CD14-positive monocyte (primary cell): ENCODE data around the gene TBC1D2. TPM values are rescaled to one million over a fixed set of nuclear protein-coding genes. Genes with fewer than 3 reads are reported as not detected.
A peak's percentile ranks its signal among the peaks of the same experiment; 100 is the strongest.

Experiments
- DNase-seq, 3 donors: peaks; one replicate each; pipeline ENCODE4 v3.0.0-alpha.2; 2011 to 2022
- H2AFZ ChIP-seq: 2 replicates; pipeline ENCODE4 v1.6.0; 2012; ENCODE audit warnings: mild to moderate bottlenecking, low read depth, low read length, inconsistent platforms; ENCODE audit not compliant: insufficient read depth, poor library complexity, severe bottlenecking
- H3K27ac ChIP-seq, 2 donors: 1 replicate in 1 of 2; 2 replicates in 1 of 2; pipeline ENCODE4 v1.5.1; 2012 to 2013; ENCODE audit warnings: low read length in 2 of 2, control low read depth in 1 of 2, inconsistent platforms in 1 of 2, low read depth in 1 of 2, mild to moderate bottlenecking in 1 of 2
- H3K27me3 ChIP-seq, 2 donors: one replicate each; pipeline versions ENCODE4 v1.6.0 to v1.6.1; 2011 to 2013; ENCODE audit warnings: low read length in 2 of 2; ENCODE audit not compliant: control insufficient read depth in 2 of 2, insufficient read depth in 2 of 2
- H3K36me3 ChIP-seq, 2 donors: replicated peaks in 1 of 2; 1 replicate in 1 of 2; 2 replicates in 1 of 2; pipeline versions ENCODE4 v1.5.1 to v1.6.1; 2012 to 2013; ENCODE audit warnings: low read length in 2 of 2, control low read depth in 1 of 2, inconsistent platforms in 1 of 2, mild to moderate bottlenecking in 1 of 2; ENCODE audit not compliant: insufficient read depth in 2 of 2, control insufficient read depth in 1 of 2
- H3K4me1 ChIP-seq, 2 donors: 1 replicate in 1 of 2; 2 replicates in 1 of 2; pipeline versions ENCODE4 v1.5.1 to v1.6.1; 2012 to 2013; ENCODE audit warnings: low read length in 2 of 2, control low read depth in 1 of 2, inconsistent platforms in 1 of 2, mild to moderate bottlenecking in 1 of 2, moderate library complexity in 1 of 2; ENCODE audit not compliant: insufficient read depth in 2 of 2, control insufficient read depth in 1 of 2
- H3K4me2 ChIP-seq: replicated peaks from 2 replicates; pipeline ENCODE3; 2012; ENCODE audit warnings: low read length, moderate library complexity, mild to moderate bottlenecking; ENCODE audit not compliant: poor library complexity, severe bottlenecking; ENCODE audit errors: extremely low read depth
- H3K4me3 ChIP-seq, 3 experiments: fragments of 200-600 bp in 1 of 3; sonication (generic) in 1 of 3; replicated peaks in 1 of 3; 1 replicate in 2 of 3; 2 replicates in 1 of 3; pipeline ENCODE4 v1.5.1; 2011 to 2013; ENCODE audit warnings: low read length in 3 of 3, mild to moderate bottlenecking in 3 of 3, control low read depth in 2 of 3, low read depth in 2 of 3, inconsistent platforms in 1 of 3, moderate library complexity in 1 of 3
- H3K79me2 ChIP-seq: 2 replicates; pipeline ENCODE4 v1.6.0; 2012; ENCODE audit warnings: mild to moderate bottlenecking, control low read depth, inconsistent platforms, low read length, moderate library complexity; ENCODE audit not compliant: insufficient read depth
- H3K9ac ChIP-seq: 2 replicates; pipeline ENCODE4 v1.6.0; 2017; ENCODE audit warnings: low read length, mild to moderate bottlenecking; ENCODE audit not compliant: insufficient read depth, poor library complexity, severe bottlenecking
- H3K9me3 ChIP-seq, 2 donors: replicated peaks in 1 of 2; 1 replicate in 1 of 2; 2 replicates in 1 of 2; pipeline versions ENCODE4 v1.5.1 to v1.6.1; 2012 to 2013; ENCODE audit warnings: low read length in 2 of 2, control low read depth in 1 of 2; ENCODE audit not compliant: control insufficient read depth in 1 of 2, insufficient read depth in 1 of 2
- H4K20me1 ChIP-seq: 2 replicates; pipeline ENCODE4 v1.6.0; 2012; ENCODE audit warnings: mild to moderate bottlenecking, low read length, control low read depth, moderate library complexity; ENCODE audit not compliant: insufficient read depth
- H3K27ac Mint-ChIP-seq, 7 donors: one replicate each; pipeline ENCODE4 v1.8.0; 2020; ENCODE audit warnings: mild to moderate bottlenecking in 7 of 7, mixed read lengths in 7 of 7, moderate library complexity in 6 of 7, inconsistent platforms in 2 of 7
- H3K27me3 Mint-ChIP-seq, 3 donors: one replicate each; pipeline ENCODE4 v1.8.0; 2021 to 2022; ENCODE audit warnings: low read depth in 3 of 3, mild to moderate bottlenecking in 3 of 3, mixed read lengths in 3 of 3, moderate library complexity in 3 of 3, inconsistent platforms in 1 of 3
- H3K36me3 Mint-ChIP-seq, 2 donors: one replicate each; pipeline ENCODE4 v1.8.0; 2020; ENCODE audit warnings: mixed read lengths in 2 of 2, inconsistent platforms in 1 of 2, mild to moderate bottlenecking in 1 of 2
- H3K4me1 Mint-ChIP-seq: one replicate; pipeline ENCODE4 v1.8.0; 2020; ENCODE audit warnings: mild to moderate bottlenecking, mixed read lengths
- H3K4me3 Mint-ChIP-seq, 2 donors: one replicate each; pipeline ENCODE4 v1.8.0; 2020; ENCODE audit warnings: mild to moderate bottlenecking in 2 of 2, mixed read lengths in 2 of 2, moderate library complexity in 1 of 2
- H3K9me3 Mint-ChIP-seq, 7 donors: one replicate each; pipeline ENCODE4 v1.8.0; 2020 to 2022; ENCODE audit warnings: mixed read lengths in 7 of 7, mild to moderate bottlenecking in 6 of 7, moderate library complexity in 6 of 7, inconsistent platforms in 2 of 7
- WGBS: methylation state at CpG from one replicate; pipeline ENCODE4 v1.1.5; 2013; ENCODE audit warnings: missing lambda C conversion rate; ENCODE audit not compliant: insufficient coverage; 5-methylcytosine and 5-hydroxymethylcytosine counted together
- intact Hi-C, 2 donors: fragments of 100-400 bp; cut with micrococcal nuclease; formaldehyde crosslinking; loops; one replicate each; pipeline versions ENCODE4 v1.15.0 to v1.15.1; 2023
- polyA plus RNA-seq, 3 donors: library from polyadenylated mRNA; depleted of rRNA in 1 of 3; unstranded in 2 of 3; stranded (reverse) in 1 of 3; fragments of 300-500 nt in 2 of 3; fragments of >200 nt in 1 of 3; fragmentation: Illumina TruSeq in 2 of 3; gene quantifications; 1 replicate in 2 of 3; 2 replicates in 1 of 3; pipeline ENCODE4 v1.2.3, GENCODE V29; 2012 to 2021
- TF ChIP-seq, protein P1 (sequence below): fragments of 200-600 bp; IDR thresholded peaks from one replicate; pipeline ENCODE4 v1.8.0; 2022; ENCODE audit warnings: antibody characterized with exemption, mild to moderate bottlenecking

Gene TBC1D2
- polyA plus RNA-seq, 3 donors: 23.2 to 55.7 (median 34.4) TPM

DNA sequence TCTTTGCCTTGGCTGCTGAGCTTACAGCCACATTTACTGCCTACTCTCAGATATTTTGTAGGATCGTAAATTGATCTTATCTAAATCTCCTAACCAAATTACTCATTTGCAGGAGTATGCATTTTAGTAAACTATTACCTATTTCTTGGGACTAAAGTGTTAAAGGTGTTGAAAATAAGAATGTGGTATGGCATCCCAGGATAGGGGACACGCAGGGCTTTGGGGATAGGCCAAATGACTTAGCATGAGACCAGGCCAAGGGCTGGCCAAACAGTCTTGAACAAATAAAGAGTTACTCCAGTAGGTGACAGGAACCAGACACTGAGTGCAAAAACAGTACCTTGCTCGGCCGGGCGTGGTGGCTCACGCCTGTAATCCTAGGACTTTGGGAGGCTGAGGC lies 25.1 kb downstream of the TBC1D2 start:
- 95% methylated on average over 5 of the region's 6 CpGs for WGBS
- Histone ChIP-seq H3K9ac (no peak overlapping the region), H3K36me3 (peaks cover 91 to 100% of the 10 kb centered on the region in 2 donors), H3K27me3 (no peaks in the 10 kb centered on the region), H2AFZ (no peak overlapping the region), H3K27ac (peak overlapping the region in 1 of 2 donors; percentile 52), H3K4me3 (no peak overlapping the region), H4K20me1 (peaks cover 62% of the 10 kb centered on the region), H3K4me1 (no peaks in the 10 kb centered on the region), H3K4me2 (no peak overlapping the region), H3K9me3 (no peaks in the 10 kb centered on the region), H3K79me2 (peaks cover 33% of the 10 kb centered on the region)
- DNase-seq: no peak
- intact Hi-C loops: no loop called here
- H3K4me3 Mint-ChIP-seq: no peak overlapping the region
- H3K4me1 Mint-ChIP-seq: peaks cover 13% of the 10 kb centered on the region
- TF ChIP-seq, protein P1, sequence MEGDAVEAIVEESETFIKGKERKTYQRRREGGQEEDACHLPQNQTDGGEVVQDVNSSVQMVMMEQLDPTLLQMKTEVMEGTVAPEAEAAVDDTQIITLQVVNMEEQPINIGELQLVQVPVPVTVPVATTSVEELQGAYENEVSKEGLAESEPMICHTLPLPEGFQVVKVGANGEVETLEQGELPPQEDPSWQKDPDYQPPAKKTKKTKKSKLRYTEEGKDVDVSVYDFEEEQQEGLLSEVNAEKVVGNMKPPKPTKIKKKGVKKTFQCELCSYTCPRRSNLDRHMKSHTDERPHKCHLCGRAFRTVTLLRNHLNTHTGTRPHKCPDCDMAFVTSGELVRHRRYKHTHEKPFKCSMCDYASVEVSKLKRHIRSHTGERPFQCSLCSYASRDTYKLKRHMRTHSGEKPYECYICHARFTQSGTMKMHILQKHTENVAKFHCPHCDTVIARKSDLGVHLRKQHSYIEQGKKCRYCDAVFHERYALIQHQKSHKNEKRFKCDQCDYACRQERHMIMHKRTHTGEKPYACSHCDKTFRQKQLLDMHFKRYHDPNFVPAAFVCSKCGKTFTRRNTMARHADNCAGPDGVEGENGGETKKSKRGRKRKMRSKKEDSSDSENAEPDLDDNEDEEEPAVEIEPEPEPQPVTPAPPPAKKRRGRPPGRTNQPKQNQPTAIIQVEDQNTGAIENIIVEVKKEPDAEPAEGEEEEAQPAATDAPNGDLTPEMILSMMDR: no peak
- H3K36me3 Mint-ChIP-seq: peaks cover 90 to 96% of the 10 kb centered on the region in 2 donors
- peak overlapping the region in 3 of 7 donors; percentile 26 to 89 (median 78) for H3K27ac Mint-ChIP-seq
- no peaks in the 10 kb centered on the region for H3K27me3 Mint-ChIP-seq
- no peaks in the 10 kb centered on the region for H3K9me3 Mint-ChIP-seq

DNA sequence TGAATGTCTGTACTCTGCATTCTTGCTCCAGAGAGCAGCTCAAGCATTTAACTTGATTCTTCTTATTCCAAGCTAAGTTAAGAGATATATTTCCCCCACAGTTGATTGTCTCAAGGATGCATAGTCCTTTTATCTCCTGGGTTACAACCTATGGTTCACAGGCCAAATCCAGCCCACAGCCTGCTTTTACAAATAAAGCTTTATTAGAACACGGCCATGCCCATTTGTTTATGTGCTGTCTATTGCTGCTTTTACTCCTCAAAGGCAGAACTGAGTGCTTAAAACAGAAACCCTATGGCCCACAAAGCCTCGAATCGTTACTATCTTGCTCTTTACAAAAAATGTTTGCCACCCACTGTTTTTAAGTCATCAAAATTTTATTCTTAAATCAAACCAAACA lies 25.8 kb downstream of the TBC1D2 start:
- no peak overlapping the region for H3K4me3 ChIP-seq
- no peaks in the 10 kb centered on the region for H3K27me3 ChIP-seq
- H2AFZ ChIP-seq: no peak overlapping the region
- Mint-ChIP-seq H3K27ac (peak overlapping the region in 6 of 7 donors; percentile 5 to 73 (median 38)), H3K27me3 (no peaks in the 10 kb centered on the region), H3K9me3 (no peaks in the 10 kb centered on the region), H3K4me3 (no peak overlapping the region), H3K4me1 (peaks cover 13% of the 10 kb centered on the region), H3K36me3 (peaks cover 91 to 96% of the 10 kb centered on the region in 2 donors)
- intact Hi-C loops: no loop called here
- peaks cover 64% of the 10 kb centered on the region for H4K20me1 ChIP-seq
- peaks cover 95 to 100% of the 10 kb centered on the region in 2 donors for H3K36me3 ChIP-seq
- no peaks in the 10 kb centered on the region for H3K9me3 ChIP-seq
- H3K79me2 ChIP-seq: peaks cover 28% of the 10 kb centered on the region
- no peaks in the 10 kb centered on the region for H3K4me1 ChIP-seq
- H3K9ac ChIP-seq: no peak overlapping the region
- DNase-seq: no peak
- no peak overlapping the region for H3K4me2 ChIP-seq
- TF ChIP-seq, protein P1: no peak
- WGBS: 76% methylated on average over 3 of the region's 3 CpGs
- H3K27ac ChIP-seq: peak overlapping the region in 1 of 2 donors; percentile 52
